HG02610 (cell line): ENCODE data around the gene SLC38A10.

Source experiments
- ATAC-seq: cut with Tn5 transposase; IDR thresholded peaks from one replicate; pipeline ENCODE4 v1.9.1; 2021; ENCODE audit warnings: mild to moderate bottlenecking, moderate library complexity; ENCODE audit not compliant: unreplicated experiment

The SLC38A10 gene

GRCh38 chr17:81244358-81245023, 50.6 kb downstream of the SLC38A10 start:
- ATAC-seq = no peak

GRCh38 chr17:81243333-81243664, 51.8 kb downstream of the SLC38A10 start:
- ATAC-seq = no peak

- no peak for ATAC-seq
Observed at GRCh38 chr17:81242421-81243332, 52.4 kb downstream of the SLC38A10 start.

GRCh38 chr17:81241648-81242420, 53.3 kb downstream of the SLC38A10 start:
- no peak for ATAC-seq

GRCh38 chr17:81241203-81241602, 53.9 kb downstream of the SLC38A10 start:
- ATAC-seq = no peak

- ATAC-seq = no peak
Observed at GRCh38 chr17:81240761-81241160, 54.3 kb downstream of the SLC38A10 start.

- ATAC-seq = no peak
Observed at GRCh38 chr17:81239714-81240555, 55.2 kb downstream of the SLC38A10 start.

GRCh38 chr17:81238815-81239713, 56.0 kb downstream of the SLC38A10 start, which contains the start of the genes NDUFAF8 and TEPSIN:
NDUFAF8 (plus strand) TSS chr17:81239318; CDS start chr17:81239364, 46 bp downstream.
TEPSIN (minus strand) TSS chr17:81239055; CDS start chr17:81239033, 22 bp downstream.
- ATAC-seq = peak; percentile 93

GRCh38 chr17:81238490-81238814, 56.7 kb downstream of the SLC38A10 start:
- ATAC-seq = no peak

- no peak for ATAC-seq
Observed at GRCh38 chr17:81237591-81238489, 57.3 kb downstream of the SLC38A10 start.

GRCh38 chr17:81236784-81237183, 58.3 kb downstream of the SLC38A10 start:
- ATAC-seq = no peak

GRCh38 chr17:81235822-81236740, 59.0 kb downstream of the SLC38A10 start:
- ATAC-seq = no peak

GRCh38 chr17:81234940-81235821, 59.9 kb downstream of the SLC38A10 start:
- no peak for ATAC-seq

- ATAC-seq = no peak
Observed at GRCh38 chr17:81234506-81234855, 60.6 kb downstream of the SLC38A10 start.

GRCh38 chr17:81233811-81234505, 61.1 kb downstream of the SLC38A10 start:
- no peak for ATAC-seq

- ATAC-seq = no peak
Observed at GRCh38 chr17:81233316-81233715, 61.8 kb downstream of the SLC38A10 start.
